HepG2 (cell line): ENCODE results near the gene PAM16. TPM values are rescaled to one million over a fixed set of nuclear protein-coding genes. Genes with fewer than 3 reads are reported as not detected.

ENCODE experiments used
- RBAK ChIP-seq: sonication (generic); formaldehyde crosslinking; IDR thresholded peaks from 2 replicates; pipeline ENCODE4 v1.5.1; 2020; ENCODE audit warnings: mild to moderate bottlenecking, missing genetic modification reagents
- ZNF660 ChIP-seq: sonication (generic); formaldehyde crosslinking; IDR thresholded peaks from 2 replicates; pipeline ENCODE4 v1.5.1; 2020; ENCODE audit warnings: mild to moderate bottlenecking, low read depth, missing genetic modification reagents, borderline replicate concordance
- ZNF776 ChIP-seq: sonication (generic); formaldehyde crosslinking; IDR thresholded peaks from 2 replicates; pipeline ENCODE4 v1.4.0; 2020; ENCODE audit warnings: mild to moderate bottlenecking, missing genetic modification reagents
- polyA plus RNA-seq, 8 experiments: library from polyadenylated mRNA; depleted of rRNA in 3 of 8; stranded (reverse) in 7 of 8; unstranded in 1 of 8; fragments of >200 nt; fragmentation: Illumina TruSeq in 4 of 8; extraction: Trizol in 4 of 8; gene quantifications; 2 replicates each; pipeline versions ENCODE4 v1.2.1 to v1.2.3, GENCODE V29; 2011 to 2016; ENCODE audit warnings: low read depth in 4 of 8, missing spikeins in 1 of 8, mixed read lengths in 1 of 8; ENCODE audit not compliant: insufficient read depth in 1 of 8
- total RNA-seq, 5 experiments: library from RNA; depleted of rRNA; stranded (reverse); fragments of >200 nt; fragmentation: Illumina TruSeq; extraction: Trizol; gene quantifications; 2 replicates each; pipeline ENCODE4 v1.2.3, GENCODE V29; 2016; ENCODE audit warnings: low read depth in 1 of 5
- TF ChIP-seq, protein P1 (sequence below): sonication (generic); formaldehyde crosslinking; IDR thresholded peaks from 2 replicates; pipeline ENCODE4 v1.4.0; 2020; ENCODE audit warnings: mild to moderate bottlenecking, missing genetic modification reagents
- TF ChIP-seq, protein P2 (sequence below): sonication (generic); formaldehyde crosslinking; IDR thresholded peaks from 2 replicates; pipeline ENCODE4 v1.9.0; 2021; ENCODE audit warnings: mild to moderate bottlenecking, missing genetic modification reagents

The PAM16 gene
- total and polyA plus RNA-seq, 2 of the 13 experiments (the other 11 are each of a cell fraction or from before 2014, with no cell fraction given): 51.5 to 51.8 TPM

DNA sequence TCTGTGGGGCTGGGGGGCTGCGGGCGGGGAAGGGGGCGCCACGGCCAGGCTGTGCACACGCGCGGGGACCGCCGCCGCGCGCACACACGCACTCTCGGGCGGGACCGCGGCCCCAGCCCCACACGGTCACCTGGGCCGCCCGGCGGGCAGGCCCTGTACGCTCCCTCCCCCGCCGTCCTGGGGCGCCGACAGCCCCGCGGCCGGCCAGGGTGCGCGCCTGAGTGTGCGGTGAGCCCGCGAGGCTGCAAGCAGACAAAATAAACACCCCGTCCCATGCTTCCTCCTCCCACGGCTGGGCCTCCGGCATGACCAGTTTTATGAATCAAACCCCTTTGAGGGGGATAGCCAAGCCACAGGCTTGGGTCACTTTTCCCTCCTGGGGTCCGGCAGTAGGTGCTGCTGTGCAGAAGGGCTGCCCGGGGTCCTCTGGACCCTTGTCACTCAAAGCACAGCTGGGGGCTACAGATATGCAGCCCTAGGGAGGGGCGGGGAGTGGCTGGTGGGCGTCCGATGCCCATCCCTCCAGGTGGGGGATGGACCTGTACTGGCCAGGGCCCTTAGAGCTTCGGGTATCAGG, 21.0 kb upstream of the PAM16 start (continued):
- TF ChIP-seq RBAK (no peak), ZNF660 (CRISPR knock-in tag) (no peak), ZNF776 (peak; percentile 19; the same call in 1 of the 2 replicates)
- TF ChIP-seq, protein P1, sequence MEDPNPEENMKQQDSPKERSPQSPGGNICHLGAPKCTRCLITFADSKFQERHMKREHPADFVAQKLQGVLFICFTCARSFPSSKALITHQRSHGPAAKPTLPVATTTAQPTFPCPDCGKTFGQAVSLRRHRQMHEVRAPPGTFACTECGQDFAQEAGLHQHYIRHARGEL: peak; percentile 72; the same call in 1 of the 2 replicates
- TF ChIP-seq, protein P2, sequence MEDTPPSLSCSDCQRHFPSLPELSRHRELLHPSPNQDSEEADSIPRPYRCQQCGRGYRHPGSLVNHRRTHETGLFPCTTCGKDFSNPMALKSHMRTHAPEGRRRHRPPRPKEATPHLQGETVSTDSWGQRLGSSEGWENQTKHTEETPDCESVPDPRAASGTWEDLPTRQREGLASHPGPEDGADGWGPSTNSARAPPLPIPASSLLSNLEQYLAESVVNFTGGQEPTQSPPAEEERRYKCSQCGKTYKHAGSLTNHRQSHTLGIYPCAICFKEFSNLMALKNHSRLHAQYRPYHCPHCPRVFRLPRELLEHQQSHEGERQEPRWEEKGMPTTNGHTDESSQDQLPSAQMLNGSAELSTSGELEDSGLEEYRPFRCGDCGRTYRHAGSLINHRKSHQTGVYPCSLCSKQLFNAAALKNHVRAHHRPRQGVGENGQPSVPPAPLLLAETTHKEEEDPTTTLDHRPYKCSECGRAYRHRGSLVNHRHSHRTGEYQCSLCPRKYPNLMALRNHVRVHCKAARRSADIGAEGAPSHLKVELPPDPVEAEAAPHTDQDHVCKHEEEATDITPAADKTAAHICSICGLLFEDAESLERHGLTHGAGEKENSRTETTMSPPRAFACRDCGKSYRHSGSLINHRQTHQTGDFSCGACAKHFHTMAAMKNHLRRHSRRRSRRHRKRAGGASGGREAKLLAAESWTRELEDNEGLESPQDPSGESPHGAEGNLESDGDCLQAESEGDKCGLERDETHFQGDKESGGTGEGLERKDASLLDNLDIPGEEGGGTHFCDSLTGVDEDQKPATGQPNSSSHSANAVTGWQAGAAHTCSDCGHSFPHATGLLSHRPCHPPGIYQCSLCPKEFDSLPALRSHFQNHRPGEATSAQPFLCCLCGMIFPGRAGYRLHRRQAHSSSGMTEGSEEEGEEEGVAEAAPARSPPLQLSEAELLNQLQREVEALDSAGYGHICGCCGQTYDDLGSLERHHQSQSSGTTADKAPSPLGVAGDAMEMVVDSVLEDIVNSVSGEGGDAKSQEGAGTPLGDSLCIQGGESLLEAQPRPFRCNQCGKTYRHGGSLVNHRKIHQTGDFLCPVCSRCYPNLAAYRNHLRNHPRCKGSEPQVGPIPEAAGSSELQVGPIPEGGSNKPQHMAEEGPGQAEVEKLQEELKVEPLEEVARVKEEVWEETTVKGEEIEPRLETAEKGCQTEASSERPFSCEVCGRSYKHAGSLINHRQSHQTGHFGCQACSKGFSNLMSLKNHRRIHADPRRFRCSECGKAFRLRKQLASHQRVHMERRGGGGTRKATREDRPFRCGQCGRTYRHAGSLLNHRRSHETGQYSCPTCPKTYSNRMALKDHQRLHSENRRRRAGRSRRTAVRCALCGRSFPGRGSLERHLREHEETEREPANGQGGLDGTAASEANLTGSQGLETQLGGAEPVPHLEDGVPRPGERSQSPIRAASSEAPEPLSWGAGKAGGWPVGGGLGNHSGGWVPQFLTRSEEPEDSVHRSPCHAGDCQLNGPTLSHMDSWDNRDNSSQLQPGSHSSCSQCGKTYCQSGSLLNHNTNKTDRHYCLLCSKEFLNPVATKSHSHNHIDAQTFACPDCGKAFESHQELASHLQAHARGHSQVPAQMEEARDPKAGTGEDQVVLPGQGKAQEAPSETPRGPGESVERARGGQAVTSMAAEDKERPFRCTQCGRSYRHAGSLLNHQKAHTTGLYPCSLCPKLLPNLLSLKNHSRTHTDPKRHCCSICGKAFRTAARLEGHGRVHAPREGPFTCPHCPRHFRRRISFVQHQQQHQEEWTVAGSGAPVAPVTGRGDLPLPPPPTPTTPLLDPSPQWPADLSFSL: no peak
